ENCODE results near the gene JCHAIN.
"Not testable (repeated sequence)": the region's sequence is repeated elsewhere in the genome, so short reads cannot be mapped to it uniquely, and the experiment has no call there.

Gene JCHAIN

DNA sequence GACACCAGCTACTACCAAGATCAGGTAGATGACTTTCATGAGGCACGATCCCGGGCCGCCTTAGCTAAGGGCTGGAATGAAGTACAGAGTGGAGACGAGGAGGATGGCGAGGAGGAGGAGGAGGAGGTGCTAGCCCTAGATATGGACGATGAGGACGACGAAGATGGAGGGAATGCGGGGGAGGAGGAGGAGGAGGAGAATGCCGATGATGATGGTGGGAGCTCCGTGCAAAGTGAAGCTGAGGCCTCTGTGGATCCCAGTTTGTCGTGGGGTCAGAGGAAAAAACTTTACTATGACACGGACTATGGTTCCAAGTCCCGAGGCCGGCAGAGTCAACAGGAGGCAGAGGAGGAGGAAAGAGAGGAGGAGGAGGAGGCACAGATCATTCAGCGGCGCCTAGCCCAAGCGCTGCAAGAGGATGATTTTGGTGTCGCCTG is 22.5 kb upstream of the JCHAIN start:
- DNase-seq (ENCODE audit: low read depth) = peak; percentile 20

DNA sequence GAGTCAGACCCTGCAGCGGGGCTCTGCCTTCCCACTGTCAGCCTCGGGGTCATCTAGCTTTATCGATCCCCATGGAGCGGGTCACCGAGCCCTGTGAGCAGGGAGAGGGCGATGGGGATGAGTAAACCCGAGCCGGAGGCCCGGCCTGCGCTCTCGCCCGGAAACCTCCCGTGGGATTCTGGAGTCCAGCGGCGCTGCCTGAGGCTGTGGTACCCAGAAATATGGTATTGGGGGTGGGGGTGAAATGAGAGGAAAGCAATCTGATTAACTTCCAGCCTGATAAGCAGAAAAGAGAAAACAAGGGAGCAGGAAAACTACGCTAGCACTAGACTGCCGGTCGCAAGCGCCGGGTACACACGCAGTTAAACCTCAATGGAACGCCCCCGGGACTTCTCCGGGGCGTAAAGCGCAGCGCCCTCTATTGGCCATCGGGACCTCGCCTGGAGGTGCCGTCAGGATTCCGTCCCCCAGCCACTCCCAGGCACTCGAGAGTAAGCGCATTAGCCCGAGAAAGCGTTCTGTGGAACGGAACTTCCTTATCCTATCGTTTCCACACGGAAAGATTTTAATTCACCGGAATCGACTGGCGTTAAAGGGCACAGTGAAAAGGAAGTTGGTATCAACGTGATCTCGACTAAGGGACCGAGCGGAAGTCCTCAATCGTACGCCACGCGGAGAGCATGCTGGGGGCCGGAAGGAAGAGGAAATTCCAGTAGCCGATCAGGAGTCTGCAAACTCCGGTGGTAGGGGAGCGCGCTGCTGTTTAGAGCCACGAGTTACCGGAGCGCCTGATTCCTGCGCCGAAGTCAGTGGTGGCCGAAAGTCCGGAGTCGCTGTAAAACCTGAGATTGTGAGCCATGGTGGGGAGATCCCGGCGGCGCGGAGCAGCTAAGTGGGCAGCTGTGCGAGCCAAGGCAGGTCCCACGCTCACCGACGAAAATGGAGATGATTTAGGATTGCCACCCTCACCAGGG is 21.8 kb upstream of the JCHAIN start, which contains the start of gene UTP3:
TSS of gene UTP3 (plus strand) at position 712 of the 974 bp plus-strand sequence. CDS start at position 858, 146 bp downstream.
- TF ChIP-seq, protein P1, sequence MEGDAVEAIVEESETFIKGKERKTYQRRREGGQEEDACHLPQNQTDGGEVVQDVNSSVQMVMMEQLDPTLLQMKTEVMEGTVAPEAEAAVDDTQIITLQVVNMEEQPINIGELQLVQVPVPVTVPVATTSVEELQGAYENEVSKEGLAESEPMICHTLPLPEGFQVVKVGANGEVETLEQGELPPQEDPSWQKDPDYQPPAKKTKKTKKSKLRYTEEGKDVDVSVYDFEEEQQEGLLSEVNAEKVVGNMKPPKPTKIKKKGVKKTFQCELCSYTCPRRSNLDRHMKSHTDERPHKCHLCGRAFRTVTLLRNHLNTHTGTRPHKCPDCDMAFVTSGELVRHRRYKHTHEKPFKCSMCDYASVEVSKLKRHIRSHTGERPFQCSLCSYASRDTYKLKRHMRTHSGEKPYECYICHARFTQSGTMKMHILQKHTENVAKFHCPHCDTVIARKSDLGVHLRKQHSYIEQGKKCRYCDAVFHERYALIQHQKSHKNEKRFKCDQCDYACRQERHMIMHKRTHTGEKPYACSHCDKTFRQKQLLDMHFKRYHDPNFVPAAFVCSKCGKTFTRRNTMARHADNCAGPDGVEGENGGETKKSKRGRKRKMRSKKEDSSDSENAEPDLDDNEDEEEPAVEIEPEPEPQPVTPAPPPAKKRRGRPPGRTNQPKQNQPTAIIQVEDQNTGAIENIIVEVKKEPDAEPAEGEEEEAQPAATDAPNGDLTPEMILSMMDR (IDR thresholded peaks at IDR 0.05; ENCODE audit: low read length, missing control alignments) = peak; percentile 94
- H3K4me3 ChIP-seq (replicated peaks; ENCODE audit: low read depth, low read length) = peak within 1 kb of the TSS; percentile 73
- peak; percentile 100 for DNase-seq (ENCODE audit: low read depth)

More for the DNA sequence above, 22.5 kb upstream of the JCHAIN start:
- TF ChIP-seq, protein P1 (IDR thresholded peaks at IDR 0.05; ENCODE audit: low read length, missing control alignments) = no peak
- H3K4me3 ChIP-seq (replicated peaks; ENCODE audit: low read depth, low read length) = peak overlapping the region; percentile 73

DNA sequence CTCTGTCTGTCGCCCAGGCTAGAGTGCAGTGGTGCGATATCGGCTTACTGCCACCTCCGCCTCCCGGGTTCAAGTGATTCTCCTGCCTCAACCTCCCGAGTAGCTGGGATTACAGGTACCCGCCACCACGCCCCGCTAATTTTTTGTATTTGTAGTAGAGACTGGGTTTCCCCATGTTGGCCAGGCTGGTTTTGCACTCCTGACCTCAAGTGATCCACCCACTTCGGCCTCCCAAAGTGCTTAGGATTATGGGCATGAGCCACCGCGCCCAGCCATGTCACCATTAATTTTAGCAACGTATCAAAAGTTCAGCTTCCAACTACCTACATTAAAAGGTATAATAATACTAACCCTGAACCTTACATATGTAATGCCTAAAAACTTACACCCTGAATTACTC is 21.1 kb upstream of the JCHAIN start:
- peak overlapping the region; percentile 73 for H3K4me3 ChIP-seq (replicated peaks; ENCODE audit: low read depth, low read length)
- DNase-seq (ENCODE audit: low read depth) = no peak

DNA sequence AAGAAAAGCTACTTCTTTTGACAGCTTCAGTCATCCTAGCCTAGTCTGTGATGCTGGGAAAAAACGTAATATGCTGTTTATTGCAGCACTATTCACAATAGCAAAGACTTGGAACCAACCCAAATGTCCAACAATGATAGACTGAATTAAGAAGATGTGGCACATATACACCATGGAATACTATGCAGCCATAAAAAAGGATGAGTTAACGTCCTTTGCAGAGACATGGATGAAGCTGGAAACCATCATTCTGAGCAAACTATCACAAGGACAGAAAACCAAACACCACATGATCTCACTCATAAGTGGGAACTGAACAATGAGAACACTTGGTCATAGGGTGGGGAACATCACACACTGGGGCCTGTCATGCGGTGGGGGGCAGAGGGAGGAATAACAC is 15.8 kb upstream of the JCHAIN start:
- DNase-seq (ENCODE audit: low read depth); H3K4me3 ChIP-seq (replicated peaks; ENCODE audit: low read depth, low read length): not testable (repeated sequence)

More for the DNA sequence above, 21.1 kb upstream of the JCHAIN start:
- TF ChIP-seq, protein P1 (IDR thresholded peaks at IDR 0.05; ENCODE audit: low read length, missing control alignments) = no peak

DNA sequence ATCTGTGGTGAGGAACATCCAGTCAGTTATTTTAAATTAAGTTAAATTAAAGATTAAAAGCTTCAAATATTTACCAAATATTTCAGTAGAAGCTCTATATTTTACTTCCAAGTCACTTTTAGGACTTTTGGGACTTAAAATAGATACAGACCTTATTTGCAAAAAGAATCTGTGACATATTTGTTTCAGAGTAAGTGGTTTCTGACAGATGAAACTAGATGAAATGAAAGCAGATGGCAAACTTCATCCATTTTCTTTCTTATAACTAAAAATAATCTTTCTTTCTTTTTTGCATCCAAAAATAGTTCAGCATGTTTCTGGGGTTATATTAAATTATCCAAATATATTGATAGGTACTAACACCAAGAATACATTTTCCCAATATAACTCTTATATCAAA is 15.4 kb upstream of the JCHAIN start:
- H3K4me3 ChIP-seq (replicated peaks; ENCODE audit: low read depth, low read length) = no peak overlapping the region
- TF ChIP-seq, protein P1 (IDR thresholded peaks at IDR 0.05; ENCODE audit: low read length, missing control alignments) = no peak
- no peak for DNase-seq (ENCODE audit: low read depth)

DNA sequence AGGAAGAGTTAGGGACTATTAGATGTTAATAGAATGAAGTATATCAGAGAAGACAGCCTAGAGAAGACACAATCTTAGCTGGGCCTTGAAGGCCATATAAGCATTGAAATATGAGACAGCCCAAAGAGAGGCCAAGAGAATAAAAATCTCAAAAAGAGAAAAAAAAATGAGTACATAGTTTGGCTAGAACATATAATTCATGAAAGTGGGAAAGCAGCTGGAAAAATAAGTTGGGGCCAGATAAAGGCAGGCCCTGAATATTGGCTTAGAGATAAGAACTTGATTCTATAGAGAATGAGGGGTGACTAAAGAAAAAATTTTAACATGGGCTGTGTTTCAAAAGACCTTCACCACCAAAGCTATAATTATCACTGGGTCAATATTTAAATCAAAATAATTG is 14.6 kb upstream of the JCHAIN start:
- DNase-seq (ENCODE audit: low read depth) = no peak
- H3K4me3 ChIP-seq (replicated peaks; ENCODE audit: low read depth, low read length) = no peak overlapping the region
- TF ChIP-seq, protein P1 (IDR thresholded peaks at IDR 0.05; ENCODE audit: low read length, missing control alignments) = no peak

DNA sequence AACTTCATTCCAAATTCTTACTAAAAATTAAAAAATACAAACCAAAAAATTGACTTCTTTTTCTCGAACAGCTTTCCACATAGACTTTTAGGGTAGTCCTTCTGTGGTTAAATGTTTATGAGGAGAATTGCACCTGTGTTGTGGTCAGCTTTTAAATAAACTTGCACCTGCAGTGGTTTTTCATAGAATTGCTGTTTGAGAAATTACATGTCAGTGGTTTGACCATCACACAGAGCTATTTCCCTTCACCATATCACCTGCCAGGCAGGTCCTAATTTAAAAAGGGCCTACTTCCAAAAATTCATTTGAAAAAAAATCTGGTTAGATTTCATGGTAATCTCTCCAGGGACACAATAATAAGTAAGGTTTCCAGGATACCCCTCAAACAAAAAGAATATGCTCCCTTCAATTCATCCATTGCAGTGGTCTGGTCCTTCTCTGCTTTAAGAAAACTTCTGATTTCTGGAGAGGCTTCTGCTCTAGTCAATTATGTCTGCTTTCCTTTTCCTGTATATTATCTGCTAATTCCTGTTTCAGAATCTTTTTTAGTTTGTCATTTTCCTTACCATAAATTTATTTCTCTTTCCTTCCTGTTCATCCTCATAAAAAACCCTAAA is 12.2 kb upstream of the JCHAIN start:
- TF ChIP-seq, protein P1 (IDR thresholded peaks at IDR 0.05; ENCODE audit: low read length, missing control alignments) = no peak
- no peak for DNase-seq (ENCODE audit: low read depth)
- no peak overlapping the region for H3K4me3 ChIP-seq (replicated peaks; ENCODE audit: low read depth, low read length)

Measured in fibroblast of pulmonary artery (primary cell).